Measurements from ENCODE around the gene MCF2. TPM values are rescaled to one million over a fixed set of nuclear protein-coding genes. Genes with fewer than 3 reads are reported as not detected.

MCF2 gene
- total RNA-seq, 1 experiment from 2014 or later, result 0.15 TPM

DNA sequence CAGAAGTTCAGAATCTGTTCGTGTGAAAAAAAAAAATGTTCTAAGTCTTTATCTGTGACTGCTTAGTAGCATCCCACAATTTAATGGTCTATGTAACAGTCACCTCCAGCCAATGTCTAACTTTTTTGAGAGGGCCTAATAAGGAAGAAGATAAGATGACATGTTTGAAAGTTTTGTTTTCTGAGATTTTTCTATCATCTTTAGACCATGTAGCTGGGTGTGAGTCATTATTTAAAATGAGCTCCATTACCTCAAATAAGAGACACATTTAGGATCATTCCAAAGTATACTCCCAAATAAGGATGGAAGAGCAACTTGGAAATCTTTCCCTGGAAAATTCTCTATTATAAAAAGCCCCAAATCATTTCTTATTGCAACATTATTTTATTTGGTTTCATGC is 28.2 kb upstream of the MCF2 start:
- intact Hi-C loops (cut with micrococcal nuclease), result no loop called here
- H3K27ac ChIP-seq (ENCODE audit: low read depth, low read length), result no peak overlapping the region
- ATAC-seq (no peak), DNase-seq (ENCODE audit: low read depth, low spot score) (no peak)
- no peak overlapping the region for H3K9ac ChIP-seq (ENCODE audit: low read length)
- H3K36me3 ChIP-seq (ENCODE audit: control insufficient read depth in 1 of 2, insufficient read depth in 2 of 2, low read length in 2 of 2), result no peaks in the 10 kb centered on the region
- ChIA-PET RAD21 (ENCODE audit: low non-redundant PET in 1 of 2, low total read pairs in 2 of 2, uncharacterized antibody in 2 of 2, unreplicated experiment in 2 of 2) (no interaction called here), POLR2A (no interaction called here), CTCF (no interaction called here)
- no TSS peak for BruUV-seq (replicated peaks)
- H3K27me3 ChIP-seq (ENCODE audit: insufficient read depth, low read length), result no peaks in the 10 kb centered on the region
- no peak overlapping the region for H3K4me3 ChIP-seq (replicated peaks in 1 of 2; ENCODE audit: low read depth in 1 of 2, low read length in 2 of 2)
- H2AFZ ChIP-seq (ENCODE audit: low read depth, low read length, poor library complexity, severe bottlenecking), result no peak overlapping the region
- no peaks in the 10 kb centered on the region for H3K79me2 ChIP-seq (ENCODE audit: insufficient read depth, low read length)
- no peak overlapping the region for H3K4me2 ChIP-seq (ENCODE audit: low read length)
- TF ChIP-seq YY1 (IDR thresholded peaks at IDR 0.05; ENCODE audit: extremely low read depth, insufficient replicate concordance, low read depth, low read length) (no peak), ZFX (IDR thresholded peaks at IDR 0.05) (no peak), RAD21 (IDR thresholded peaks at IDR 0.05; ENCODE audit: low read depth) (no peak), CBX3 (IDR thresholded peaks at IDR 0.05; ENCODE audit: low read depth) (no peak), SRF (IDR thresholded peaks at IDR 0.05; ENCODE audit: low read depth) (no peak), TCF7L2 (IDR thresholded peaks at IDR 0.05; ENCODE audit: borderline replicate concordance, extremely low read depth, insufficient read depth, insufficient read length) (no peak), EZH2phosphoT487 (IDR thresholded peaks at IDR 0.05; ENCODE audit: borderline replicate concordance) (no peak), POLR2A (IDR thresholded peaks at IDR 0.05; ENCODE audit: borderline replicate concordance, extremely low read depth, insufficient read depth, insufficient read length) (no peak), SP1 (IDR thresholded peaks at IDR 0.05; ENCODE audit: low read depth) (no peak), EZH2 (IDR thresholded peaks at IDR 0.05) (no peak), ELF1 (IDR thresholded peaks at IDR 0.05; ENCODE audit: borderline replicate concordance, low read depth) (no peak), FOSL1 (IDR thresholded peaks at IDR 0.05; ENCODE audit: low read depth) (no peak), SIN3A (IDR thresholded peaks at IDR 0.05; ENCODE audit: low read depth) (no peak), CEBPB (IDR thresholded peaks at IDR 0.05; ENCODE audit: low read depth) (no peak), JUND (IDR thresholded peaks at IDR 0.05) (no peak)
- TF ChIP-seq, protein P1, sequence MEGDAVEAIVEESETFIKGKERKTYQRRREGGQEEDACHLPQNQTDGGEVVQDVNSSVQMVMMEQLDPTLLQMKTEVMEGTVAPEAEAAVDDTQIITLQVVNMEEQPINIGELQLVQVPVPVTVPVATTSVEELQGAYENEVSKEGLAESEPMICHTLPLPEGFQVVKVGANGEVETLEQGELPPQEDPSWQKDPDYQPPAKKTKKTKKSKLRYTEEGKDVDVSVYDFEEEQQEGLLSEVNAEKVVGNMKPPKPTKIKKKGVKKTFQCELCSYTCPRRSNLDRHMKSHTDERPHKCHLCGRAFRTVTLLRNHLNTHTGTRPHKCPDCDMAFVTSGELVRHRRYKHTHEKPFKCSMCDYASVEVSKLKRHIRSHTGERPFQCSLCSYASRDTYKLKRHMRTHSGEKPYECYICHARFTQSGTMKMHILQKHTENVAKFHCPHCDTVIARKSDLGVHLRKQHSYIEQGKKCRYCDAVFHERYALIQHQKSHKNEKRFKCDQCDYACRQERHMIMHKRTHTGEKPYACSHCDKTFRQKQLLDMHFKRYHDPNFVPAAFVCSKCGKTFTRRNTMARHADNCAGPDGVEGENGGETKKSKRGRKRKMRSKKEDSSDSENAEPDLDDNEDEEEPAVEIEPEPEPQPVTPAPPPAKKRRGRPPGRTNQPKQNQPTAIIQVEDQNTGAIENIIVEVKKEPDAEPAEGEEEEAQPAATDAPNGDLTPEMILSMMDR (IDR thresholded peaks at IDR 0.05 in 2 of 3, conservative IDR thresholded peaks at IDR 0.05 in 1 of 3; ENCODE audit: borderline replicate concordance in 1 of 3, insufficient read depth in 1 of 3, low read depth in 2 of 3, low read length in 2 of 3), result no peak
- TF ChIP-seq, protein P2, sequence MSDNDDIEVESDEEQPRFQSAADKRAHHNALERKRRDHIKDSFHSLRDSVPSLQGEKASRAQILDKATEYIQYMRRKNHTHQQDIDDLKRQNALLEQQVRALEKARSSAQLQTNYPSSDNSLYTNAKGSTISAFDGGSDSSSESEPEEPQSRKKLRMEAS (IDR thresholded peaks at IDR 0.05), result no peak
- TF ChIP-seq, protein P3, sequence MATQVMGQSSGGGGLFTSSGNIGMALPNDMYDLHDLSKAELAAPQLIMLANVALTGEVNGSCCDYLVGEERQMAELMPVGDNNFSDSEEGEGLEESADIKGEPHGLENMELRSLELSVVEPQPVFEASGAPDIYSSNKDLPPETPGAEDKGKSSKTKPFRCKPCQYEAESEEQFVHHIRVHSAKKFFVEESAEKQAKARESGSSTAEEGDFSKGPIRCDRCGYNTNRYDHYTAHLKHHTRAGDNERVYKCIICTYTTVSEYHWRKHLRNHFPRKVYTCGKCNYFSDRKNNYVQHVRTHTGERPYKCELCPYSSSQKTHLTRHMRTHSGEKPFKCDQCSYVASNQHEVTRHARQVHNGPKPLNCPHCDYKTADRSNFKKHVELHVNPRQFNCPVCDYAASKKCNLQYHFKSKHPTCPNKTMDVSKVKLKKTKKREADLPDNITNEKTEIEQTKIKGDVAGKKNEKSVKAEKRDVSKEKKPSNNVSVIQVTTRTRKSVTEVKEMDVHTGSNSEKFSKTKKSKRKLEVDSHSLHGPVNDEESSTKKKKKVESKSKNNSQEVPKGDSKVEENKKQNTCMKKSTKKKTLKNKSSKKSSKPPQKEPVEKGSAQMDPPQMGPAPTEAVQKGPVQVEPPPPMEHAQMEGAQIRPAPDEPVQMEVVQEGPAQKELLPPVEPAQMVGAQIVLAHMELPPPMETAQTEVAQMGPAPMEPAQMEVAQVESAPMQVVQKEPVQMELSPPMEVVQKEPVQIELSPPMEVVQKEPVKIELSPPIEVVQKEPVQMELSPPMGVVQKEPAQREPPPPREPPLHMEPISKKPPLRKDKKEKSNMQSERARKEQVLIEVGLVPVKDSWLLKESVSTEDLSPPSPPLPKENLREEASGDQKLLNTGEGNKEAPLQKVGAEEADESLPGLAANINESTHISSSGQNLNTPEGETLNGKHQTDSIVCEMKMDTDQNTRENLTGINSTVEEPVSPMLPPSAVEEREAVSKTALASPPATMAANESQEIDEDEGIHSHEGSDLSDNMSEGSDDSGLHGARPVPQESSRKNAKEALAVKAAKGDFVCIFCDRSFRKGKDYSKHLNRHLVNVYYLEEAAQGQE (IDR thresholded peaks at IDR 0.05; ENCODE audit: low read depth), result no peak
- TF ChIP-seq, protein P4, sequence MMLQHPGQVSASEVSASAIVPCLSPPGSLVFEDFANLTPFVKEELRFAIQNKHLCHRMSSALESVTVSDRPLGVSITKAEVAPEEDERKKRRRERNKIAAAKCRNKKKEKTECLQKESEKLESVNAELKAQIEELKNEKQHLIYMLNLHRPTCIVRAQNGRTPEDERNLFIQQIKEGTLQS (IDR thresholded peaks at IDR 0.05), result no peak
- H4K20me1 ChIP-seq (ENCODE audit: insufficient read depth), result no peaks in the 10 kb centered on the region
- H3K9me2 ChIP-seq (ENCODE audit: insufficient read depth), result no peaks in the 10 kb centered on the region
- no peaks in the 10 kb centered on the region for H3K9me3 ChIP-seq (ENCODE audit: control insufficient read depth in 1 of 2, insufficient read depth in 1 of 2, low read depth in 1 of 2, low read length in 2 of 2)
- no peaks in the 10 kb centered on the region for H3K4me1 ChIP-seq (ENCODE audit: control insufficient read depth in 1 of 2, insufficient read depth in 2 of 2, low read length in 2 of 2)

Data from HCT116 (cell line).